Activated CD4-positive, alpha-beta T cell treated with anti-CD3 and anti-CD28 coated beads, Interleukin-2, amount 50 U/mL, for 16 hours (primary cell): ENCODE measurements around the gene METTL2B.
"Not testable (repeated sequence)": the region's sequence is repeated elsewhere in the genome, so short reads cannot be mapped to it uniquely, and the experiment has no call there.

Experiments used
- DNase-seq: peaks from one replicate; pipeline ENCODE4 v3.0.0-alpha.2; 2020

The METTL2B gene

GRCh38 chr7:128529191-128529590 is 52.6 kb downstream of the METTL2B start:
- not testable (repeated sequence) for DNase-seq

- peak; percentile 17 for DNase-seq
Measured at GRCh38 chr7:128530121-128530854, 53.7 kb downstream of the METTL2B start.

- DNase-seq: no peak
Measured at GRCh38 chr7:128530855-128531104, 54.2 kb downstream of the METTL2B start.

GRCh38 chr7:128531105-128531954 is 54.8 kb downstream of the METTL2B start:
- DNase-seq: peak; percentile 88

- peak; percentile 48 for DNase-seq
Measured at GRCh38 chr7:128531955-128532478, 55.5 kb downstream of the METTL2B start.

GRCh38 chr7:128532956-128533355 is 56.4 kb downstream of the METTL2B start:
- not testable (repeated sequence) for DNase-seq

GRCh38 chr7:128537410-128537809 is 60.9 kb downstream of the METTL2B start:
- DNase-seq: not testable (repeated sequence)

GRCh38 chr7:128542530-128542929 is 66.0 kb downstream of the METTL2B start:
- not testable (repeated sequence) for DNase-seq

- DNase-seq: not testable (repeated sequence)
Measured at GRCh38 chr7:128543300-128543699, 66.8 kb downstream of the METTL2B start.

GRCh38 chr7:128546319-128546851 is 69.8 kb downstream of the METTL2B start:
- DNase-seq: not testable (repeated sequence)

GRCh38 chr7:128550920-128551319 is 74.4 kb downstream of the METTL2B start:
- no peak for DNase-seq

GRCh38 chr7:128554394-128554793 is 77.8 kb downstream of the METTL2B start:
- DNase-seq: not testable (repeated sequence)
